Body of pancreas (tissue), 4 donors: ENCODE data around the gene SCAPER.

ENCODE experiments used
- POLR2A ChIP-seq, 3 donors: fragments of 450-650 bp; IDR thresholded peaks; one replicate each; pipeline ENCODE4 v1.6.1; 2016; ENCODE audit warnings: antibody characterized with exemption in 3 of 3, mild to moderate bottlenecking in 2 of 3
- TF ChIP-seq, protein P1 (sequence below), 7 experiments: fragments of 450-650 bp in 4 of 7; fragments of 200-600 bp in 3 of 7; sonication (generic) in 3 of 7; IDR thresholded peaks; one replicate each; pipeline ENCODE4 v1.5.1; 2016 to 2019; ENCODE audit warnings: antibody characterized with exemption in 7 of 7

GRCh38 chr15:76483018-76483417, 422.1 kb downstream of the SCAPER start:
- TF ChIP-seq, protein P1, sequence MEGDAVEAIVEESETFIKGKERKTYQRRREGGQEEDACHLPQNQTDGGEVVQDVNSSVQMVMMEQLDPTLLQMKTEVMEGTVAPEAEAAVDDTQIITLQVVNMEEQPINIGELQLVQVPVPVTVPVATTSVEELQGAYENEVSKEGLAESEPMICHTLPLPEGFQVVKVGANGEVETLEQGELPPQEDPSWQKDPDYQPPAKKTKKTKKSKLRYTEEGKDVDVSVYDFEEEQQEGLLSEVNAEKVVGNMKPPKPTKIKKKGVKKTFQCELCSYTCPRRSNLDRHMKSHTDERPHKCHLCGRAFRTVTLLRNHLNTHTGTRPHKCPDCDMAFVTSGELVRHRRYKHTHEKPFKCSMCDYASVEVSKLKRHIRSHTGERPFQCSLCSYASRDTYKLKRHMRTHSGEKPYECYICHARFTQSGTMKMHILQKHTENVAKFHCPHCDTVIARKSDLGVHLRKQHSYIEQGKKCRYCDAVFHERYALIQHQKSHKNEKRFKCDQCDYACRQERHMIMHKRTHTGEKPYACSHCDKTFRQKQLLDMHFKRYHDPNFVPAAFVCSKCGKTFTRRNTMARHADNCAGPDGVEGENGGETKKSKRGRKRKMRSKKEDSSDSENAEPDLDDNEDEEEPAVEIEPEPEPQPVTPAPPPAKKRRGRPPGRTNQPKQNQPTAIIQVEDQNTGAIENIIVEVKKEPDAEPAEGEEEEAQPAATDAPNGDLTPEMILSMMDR (IDR thresholded peaks at IDR 0.05), result no peak
- no peak for TF ChIP-seq POLR2A (IDR thresholded peaks at IDR 0.05)
